Tibial nerve (tissue), 3 donors: Measurements from ENCODE around the gene CEACAM1.

ENCODE experiments used
- POLR2A ChIP-seq, 2 donors: fragments of 450-650 bp; IDR thresholded peaks; one replicate each; pipeline ENCODE4 v1.6.1; 2017; ENCODE audit warnings: antibody characterized with exemption in 2 of 2, mild to moderate bottlenecking in 2 of 2, moderate library complexity in 2 of 2
- TF ChIP-seq, protein P1 (sequence below), 5 experiments: fragments of 200-600 bp in 3 of 5; fragments of 450-650 bp in 2 of 5; sonication (generic) in 3 of 5; IDR thresholded peaks; one replicate each; pipeline ENCODE4 v1.5.1; 2016 to 2019; ENCODE audit warnings: antibody characterized with exemption in 5 of 5, mild to moderate bottlenecking in 3 of 5, moderate library complexity in 2 of 5

DNA sequence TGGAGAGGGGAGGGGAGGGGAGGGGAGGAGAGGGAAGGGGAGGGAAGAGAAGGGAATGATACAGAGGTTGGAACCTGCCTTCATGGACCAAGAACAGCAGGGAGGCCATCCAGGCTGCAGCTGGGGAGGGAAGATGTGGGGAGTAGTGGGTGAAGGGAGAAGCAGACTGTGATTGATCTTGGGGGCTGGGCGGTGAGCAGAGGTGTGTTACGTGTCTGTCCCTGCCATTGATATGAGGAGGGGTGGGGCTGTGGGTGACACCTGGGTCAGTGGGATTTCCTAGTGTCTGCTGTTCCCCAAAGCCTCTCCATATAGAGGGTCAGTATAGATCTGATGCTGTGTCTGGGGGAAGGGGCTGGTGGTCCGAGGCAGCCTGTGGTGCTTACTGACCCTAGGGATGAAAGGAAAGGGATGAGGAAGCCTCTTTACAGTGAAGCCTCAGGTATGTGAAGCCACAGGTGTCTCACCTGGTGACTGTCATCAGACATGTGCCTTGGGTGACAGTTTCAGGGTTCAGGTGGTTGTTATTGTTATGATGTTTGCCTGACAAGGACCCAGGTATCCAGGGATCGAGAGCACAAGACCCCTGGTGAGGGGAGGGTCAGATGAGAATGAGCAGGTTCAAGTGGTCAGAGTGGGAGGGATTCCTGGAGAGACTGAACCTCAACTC lies 18.7 kb upstream of the CEACAM1 start:
- TF ChIP-seq, protein P1, sequence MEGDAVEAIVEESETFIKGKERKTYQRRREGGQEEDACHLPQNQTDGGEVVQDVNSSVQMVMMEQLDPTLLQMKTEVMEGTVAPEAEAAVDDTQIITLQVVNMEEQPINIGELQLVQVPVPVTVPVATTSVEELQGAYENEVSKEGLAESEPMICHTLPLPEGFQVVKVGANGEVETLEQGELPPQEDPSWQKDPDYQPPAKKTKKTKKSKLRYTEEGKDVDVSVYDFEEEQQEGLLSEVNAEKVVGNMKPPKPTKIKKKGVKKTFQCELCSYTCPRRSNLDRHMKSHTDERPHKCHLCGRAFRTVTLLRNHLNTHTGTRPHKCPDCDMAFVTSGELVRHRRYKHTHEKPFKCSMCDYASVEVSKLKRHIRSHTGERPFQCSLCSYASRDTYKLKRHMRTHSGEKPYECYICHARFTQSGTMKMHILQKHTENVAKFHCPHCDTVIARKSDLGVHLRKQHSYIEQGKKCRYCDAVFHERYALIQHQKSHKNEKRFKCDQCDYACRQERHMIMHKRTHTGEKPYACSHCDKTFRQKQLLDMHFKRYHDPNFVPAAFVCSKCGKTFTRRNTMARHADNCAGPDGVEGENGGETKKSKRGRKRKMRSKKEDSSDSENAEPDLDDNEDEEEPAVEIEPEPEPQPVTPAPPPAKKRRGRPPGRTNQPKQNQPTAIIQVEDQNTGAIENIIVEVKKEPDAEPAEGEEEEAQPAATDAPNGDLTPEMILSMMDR (IDR thresholded peaks at IDR 0.05), result no peak
- no peak for TF ChIP-seq POLR2A (IDR thresholded peaks at IDR 0.05)
